Measurements from ENCODE around the gene TMEM52B.

The TMEM52B gene

DNA sequence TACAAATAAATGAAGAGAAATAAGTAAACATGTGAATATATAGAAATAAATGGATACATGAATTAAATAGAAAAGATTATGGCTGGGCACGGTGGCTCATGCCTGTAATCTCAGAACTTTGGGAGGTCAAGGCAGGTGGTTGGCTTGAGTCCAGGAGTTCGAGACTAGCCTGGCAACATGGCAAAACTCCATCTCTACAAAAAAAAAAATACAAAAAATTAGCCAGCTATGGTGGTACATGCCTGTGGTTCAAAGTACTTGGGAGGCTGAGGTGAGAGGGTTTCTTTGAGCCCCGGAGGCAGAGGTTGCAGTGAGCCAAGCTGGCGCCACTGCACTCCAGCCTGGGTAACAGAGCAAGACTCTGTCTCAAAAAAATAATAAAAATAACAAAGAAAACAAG lies 43.7 kb upstream of the TMEM52B start:
- no peak overlapping the region for H2AK5ac ChIP-seq (ENCODE audit: low read length, severe bottlenecking)
- no peaks in the 10 kb centered on the region for H3K4me1 ChIP-seq (ENCODE audit: control insufficient read depth, insufficient read depth, low read depth, low read length)
- H3K9me3 ChIP-seq (ENCODE audit: control insufficient read depth, low read length) = no peaks in the 10 kb centered on the region
- no peak overlapping the region for H3K4me2 ChIP-seq (ENCODE audit: low read length, poor library complexity, severe bottlenecking)
- no peak overlapping the region for H4K91ac ChIP-seq (ENCODE audit: low read length)
- H2AFZ ChIP-seq (ENCODE audit: low read depth, low read length) = no peak overlapping the region
- H3K14ac ChIP-seq (ENCODE audit: low read length in 2 of 2) = no peak overlapping the region
- H2BK12ac ChIP-seq (ENCODE audit: low read length in 2 of 2) = no peak overlapping the region
- H3K4ac ChIP-seq (ENCODE audit: low read depth in 1 of 2, low read length in 2 of 2) = no peak overlapping the region
- H4K8ac ChIP-seq (ENCODE audit: low read length) = no peak overlapping the region
- 97% methylated on average over 2 of the region's 4 CpGs for WGBS
- H3K79me1 ChIP-seq (replicated peaks; ENCODE audit: low read length, poor library complexity, severe bottlenecking) = no peaks in the 10 kb centered on the region
- H3K18ac ChIP-seq (ENCODE audit: low read depth in 1 of 2, low read length in 2 of 2) = no peak overlapping the region
- H3K36me3 ChIP-seq (ENCODE audit: control insufficient read depth in 1 of 2, insufficient read depth in 2 of 2, low read depth in 1 of 2, low read length in 2 of 2) = no peaks in the 10 kb centered on the region
- no peak overlapping the region for H3K23ac ChIP-seq (ENCODE audit: low read length in 2 of 2)
- no peaks in the 10 kb centered on the region for H3K27me3 ChIP-seq (ENCODE audit: control insufficient read depth in 1 of 2, insufficient read depth in 1 of 2, low read length in 2 of 2)
- no peak overlapping the region for H3K9ac ChIP-seq (ENCODE audit: low read length)
- H2BK120ac ChIP-seq (ENCODE audit: low read depth, low read length) = no peak overlapping the region
- no peak overlapping the region for H2BK15ac ChIP-seq (ENCODE audit: low read depth, poor library complexity, severe bottlenecking)
- no peak overlapping the region for H3K4me3 ChIP-seq (ENCODE audit: insufficient read depth in 1 of 2, low read depth in 1 of 2, low read length in 2 of 2)
- no peak for DNase-seq
- no peak overlapping the region for H3K27ac ChIP-seq (ENCODE audit: low read length, poor library complexity, severe bottlenecking)
- H2BK5ac ChIP-seq (ENCODE audit: low read depth, low read length, poor library complexity, severe bottlenecking) = no peak overlapping the region

DNA sequence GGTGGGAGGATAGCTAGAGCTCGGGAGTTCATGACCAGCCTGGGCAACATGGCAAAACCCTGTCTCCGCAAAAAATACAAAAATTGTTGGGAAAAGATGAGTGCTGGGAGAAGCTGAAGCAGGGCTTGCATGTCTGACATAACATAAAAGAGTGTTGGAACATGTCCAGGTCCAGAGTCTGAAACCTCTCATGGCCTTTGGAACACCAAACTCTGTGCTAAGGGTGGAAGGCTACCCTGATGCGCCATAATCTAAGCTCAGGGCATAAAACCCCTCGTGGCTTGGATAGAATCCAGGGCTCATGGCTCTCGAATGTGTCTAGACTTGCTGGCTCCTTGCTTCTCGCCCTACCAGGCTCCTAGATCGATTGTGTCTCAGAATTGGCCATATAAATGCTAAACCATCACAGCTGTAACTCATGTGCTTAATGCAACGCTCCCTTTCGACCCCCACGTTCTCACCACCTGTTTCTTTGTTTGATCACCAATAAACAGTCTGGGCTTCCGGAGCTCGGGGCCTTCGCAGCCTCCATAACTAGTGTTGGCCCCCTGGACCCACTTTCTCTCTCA lies 42.1 kb upstream of the TMEM52B start:
- Histone ChIP-seq H2AK5ac (ENCODE audit: low read length, severe bottlenecking) (no peak overlapping the region), H3K4me1 (ENCODE audit: control insufficient read depth, insufficient read depth, low read depth, low read length) (no peaks in the 10 kb centered on the region), H3K9ac (ENCODE audit: low read length) (no peak overlapping the region), H2BK5ac (ENCODE audit: low read depth, low read length, poor library complexity, severe bottlenecking) (no peak overlapping the region), H3K27me3 (ENCODE audit: control insufficient read depth in 1 of 2, insufficient read depth in 1 of 2, low read length in 2 of 2) (no peaks in the 10 kb centered on the region), H3K4me3 (ENCODE audit: insufficient read depth in 1 of 2, low read depth in 1 of 2, low read length in 2 of 2) (no peak overlapping the region), H3K14ac (ENCODE audit: low read length in 2 of 2) (no peak overlapping the region), H4K91ac (ENCODE audit: low read length) (no peak overlapping the region), H3K79me1 (replicated peaks; ENCODE audit: low read length, poor library complexity, severe bottlenecking) (no peaks in the 10 kb centered on the region), H2AFZ (ENCODE audit: low read depth, low read length) (no peak overlapping the region), H3K4ac (ENCODE audit: low read depth in 1 of 2, low read length in 2 of 2) (no peak overlapping the region), H3K27ac (ENCODE audit: low read length, poor library complexity, severe bottlenecking) (no peak overlapping the region), H2BK12ac (ENCODE audit: low read length in 2 of 2) (no peak overlapping the region), H3K36me3 (ENCODE audit: control insufficient read depth in 1 of 2, insufficient read depth in 2 of 2, low read depth in 1 of 2, low read length in 2 of 2) (no peaks in the 10 kb centered on the region), H2BK15ac (ENCODE audit: low read depth, poor library complexity, severe bottlenecking) (no peak overlapping the region), H3K4me2 (ENCODE audit: low read length, poor library complexity, severe bottlenecking) (no peak overlapping the region), H2BK120ac (ENCODE audit: low read depth, low read length) (no peak overlapping the region), H3K23ac (ENCODE audit: low read length in 2 of 2) (peak overlapping the region in 1 of 2 experiments; percentile 55), H3K9me3 (ENCODE audit: control insufficient read depth, low read length) (no peaks in the 10 kb centered on the region), H4K8ac (ENCODE audit: low read length) (no peak overlapping the region), H3K18ac (ENCODE audit: low read depth in 1 of 2, low read length in 2 of 2) (no peak overlapping the region)
- DNase-seq = no peak
- 87% methylated on average over 13 of the region's 13 CpGs for WGBS

DNA sequence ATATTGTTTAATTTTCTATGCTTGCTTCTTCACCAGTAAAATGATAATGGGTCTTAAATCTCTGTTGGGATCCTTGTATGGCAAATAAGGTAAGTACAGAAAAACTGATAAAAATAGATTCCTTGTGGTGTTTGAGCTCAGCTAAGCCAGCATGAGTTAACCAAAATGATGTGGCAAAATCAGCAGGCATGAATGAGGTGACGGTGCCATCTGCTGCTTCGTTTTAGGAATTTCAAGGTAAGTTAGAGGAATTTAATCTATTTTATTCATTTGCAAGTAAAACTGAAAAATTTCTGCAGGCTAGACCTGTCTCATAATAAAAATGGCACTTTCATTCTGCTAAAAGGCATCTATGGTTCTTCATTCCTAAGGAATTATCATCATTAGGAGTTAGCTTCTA lies 38.8 kb upstream of the TMEM52B start:
- no peak overlapping the region for H2BK15ac ChIP-seq (ENCODE audit: low read depth, poor library complexity, severe bottlenecking)
- H2AFZ ChIP-seq (ENCODE audit: low read depth, low read length) = no peak overlapping the region
- H3K9ac ChIP-seq (ENCODE audit: low read length) = no peak overlapping the region
- H3K4me3 ChIP-seq (ENCODE audit: insufficient read depth in 1 of 2, low read depth in 1 of 2, low read length in 2 of 2) = no peak overlapping the region
- H3K23ac ChIP-seq (ENCODE audit: low read length in 2 of 2) = no peak overlapping the region
- no peak overlapping the region for H3K27ac ChIP-seq (ENCODE audit: low read length, poor library complexity, severe bottlenecking)
- no peak overlapping the region for H3K18ac ChIP-seq (ENCODE audit: low read depth in 1 of 2, low read length in 2 of 2)
- H3K9me3 ChIP-seq (ENCODE audit: control insufficient read depth, low read length) = no peaks in the 10 kb centered on the region
- WGBS = no CpG with 5 or more reads among the region's 2 CpGs
- H3K4me1 ChIP-seq (ENCODE audit: control insufficient read depth, insufficient read depth, low read depth, low read length) = no peaks in the 10 kb centered on the region
- H3K27me3 ChIP-seq (ENCODE audit: control insufficient read depth in 1 of 2, insufficient read depth in 1 of 2, low read length in 2 of 2) = no peaks in the 10 kb centered on the region
- H2BK120ac ChIP-seq (ENCODE audit: low read depth, low read length) = no peak overlapping the region
- no peak overlapping the region for H3K4ac ChIP-seq (ENCODE audit: low read depth in 1 of 2, low read length in 2 of 2)
- H2BK5ac ChIP-seq (ENCODE audit: low read depth, low read length, poor library complexity, severe bottlenecking) = no peak overlapping the region
- no peaks in the 10 kb centered on the region for H3K79me1 ChIP-seq (replicated peaks; ENCODE audit: low read length, poor library complexity, severe bottlenecking)
- H4K91ac ChIP-seq (ENCODE audit: low read length) = no peak overlapping the region
- peak; percentile 73 for DNase-seq
- H2AK5ac ChIP-seq (ENCODE audit: low read length, severe bottlenecking) = no peak overlapping the region
- no peak overlapping the region for H4K8ac ChIP-seq (ENCODE audit: low read length)
- H3K4me2 ChIP-seq (ENCODE audit: low read length, poor library complexity, severe bottlenecking) = no peak overlapping the region
- no peak overlapping the region for H2BK12ac ChIP-seq (ENCODE audit: low read length in 2 of 2)
- H3K14ac ChIP-seq (ENCODE audit: low read length in 2 of 2) = no peak overlapping the region
- H3K36me3 ChIP-seq (ENCODE audit: control insufficient read depth in 1 of 2, insufficient read depth in 2 of 2, low read depth in 1 of 2, low read length in 2 of 2) = no peaks in the 10 kb centered on the region

DNA sequence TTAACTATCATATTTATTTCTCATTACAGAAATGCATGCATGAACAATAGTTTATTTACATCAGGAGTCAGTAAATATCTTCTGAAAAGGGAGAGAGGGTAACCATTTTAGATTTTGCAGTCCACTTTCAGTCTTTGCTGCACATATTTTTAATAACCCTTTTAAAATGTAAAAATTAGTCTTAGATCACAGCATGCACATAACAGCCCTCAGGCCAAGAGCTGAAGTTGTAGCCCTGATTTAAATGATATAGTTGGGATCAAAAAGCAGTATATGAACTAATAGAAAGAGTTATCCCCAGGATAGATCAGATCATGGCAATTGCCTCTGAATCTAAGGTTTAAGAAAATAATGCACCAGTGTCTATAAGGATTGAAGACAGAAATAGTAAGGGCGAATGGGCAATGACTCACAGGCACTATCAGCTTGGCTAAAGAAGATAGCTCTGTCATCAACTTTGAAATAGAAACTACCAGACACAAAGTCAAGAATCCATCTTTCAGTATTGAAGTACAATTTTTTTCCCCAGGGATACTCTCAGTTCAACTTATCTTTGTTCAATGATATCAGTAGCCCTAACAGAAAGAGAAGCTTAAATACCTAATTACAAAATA lies 35.7 kb upstream of the TMEM52B start:
- H2BK12ac ChIP-seq (ENCODE audit: low read length in 2 of 2) = no peak overlapping the region
- no peak overlapping the region for H2BK15ac ChIP-seq (ENCODE audit: low read depth, poor library complexity, severe bottlenecking)
- H3K27me3 ChIP-seq (ENCODE audit: control insufficient read depth in 1 of 2, insufficient read depth in 1 of 2, low read length in 2 of 2) = no peaks in the 10 kb centered on the region
- no peak overlapping the region for H4K8ac ChIP-seq (ENCODE audit: low read length)
- H2BK120ac ChIP-seq (ENCODE audit: low read depth, low read length) = no peak overlapping the region
- H3K18ac ChIP-seq (ENCODE audit: low read depth in 1 of 2, low read length in 2 of 2) = no peak overlapping the region
- H3K4me3 ChIP-seq (ENCODE audit: insufficient read depth in 1 of 2, low read depth in 1 of 2, low read length in 2 of 2) = no peak overlapping the region
- no peaks in the 10 kb centered on the region for H3K9me3 ChIP-seq (ENCODE audit: control insufficient read depth, low read length)
- no peak overlapping the region for H3K9ac ChIP-seq (ENCODE audit: low read length)
- no peak overlapping the region for H3K23ac ChIP-seq (ENCODE audit: low read length in 2 of 2)
- H3K36me3 ChIP-seq (ENCODE audit: control insufficient read depth in 1 of 2, insufficient read depth in 2 of 2, low read depth in 1 of 2, low read length in 2 of 2) = no peaks in the 10 kb centered on the region
- H2AFZ ChIP-seq (ENCODE audit: low read depth, low read length) = no peak overlapping the region
- no peak overlapping the region for H4K91ac ChIP-seq (ENCODE audit: low read length)
- DNase-seq = peak; percentile 65
- whole genome bisulfite sequencing = 0% methylated on average over 1 of the region's 1 CpG
- H2AK5ac ChIP-seq (ENCODE audit: low read length, severe bottlenecking) = no peak overlapping the region
- no peak overlapping the region for H3K4ac ChIP-seq (ENCODE audit: low read depth in 1 of 2, low read length in 2 of 2)
- H2BK5ac ChIP-seq (ENCODE audit: low read depth, low read length, poor library complexity, severe bottlenecking) = no peak overlapping the region
- no peak overlapping the region for H3K4me2 ChIP-seq (ENCODE audit: low read length, poor library complexity, severe bottlenecking)
- H3K27ac ChIP-seq (ENCODE audit: low read length, poor library complexity, severe bottlenecking) = no peak overlapping the region
- no peaks in the 10 kb centered on the region for H3K4me1 ChIP-seq (ENCODE audit: control insufficient read depth, insufficient read depth, low read depth, low read length)
- no peak overlapping the region for H3K14ac ChIP-seq (ENCODE audit: low read length in 2 of 2)
- H3K79me1 ChIP-seq (replicated peaks; ENCODE audit: low read length, poor library complexity, severe bottlenecking) = no peaks in the 10 kb centered on the region
